Neutrophil (primary cell): Measurements from ENCODE around the gene CD99L2.

Experiments
- H3K27ac ChIP-seq: fragments of 200-600 bp; sonication (generic); 2 replicates; pipeline ENCODE4 v1.5.1; 2016; ENCODE audit warnings: mild to moderate bottlenecking, moderate library complexity
- H3K27me3 ChIP-seq: fragments of 200-600 bp; sonication (generic); 2 replicates; pipeline ENCODE4 v1.6.0; 2016; ENCODE audit warnings: mild to moderate bottlenecking
- H3K36me3 ChIP-seq: fragments of 200-600 bp; sonication (generic); 2 replicates; pipeline ENCODE4 v1.5.1; 2017
- H3K4me1 ChIP-seq, 2 experiments: fragments of 200-600 bp in 1 of 2; sonication (generic) in 1 of 2; 1 replicate in 1 of 2; 2 replicates in 1 of 2; pipeline versions ENCODE4 v1.5.1 to v1.6.1; 2013 to 2016; ENCODE audit warnings: low read depth in 1 of 2, low read length in 1 of 2, mild to moderate bottlenecking in 1 of 2, moderate library complexity in 1 of 2; ENCODE audit not compliant: control insufficient read depth in 1 of 2, insufficient read depth in 1 of 2
- H3K4me3 ChIP-seq, 2 experiments: fragments of 200-600 bp in 1 of 2; sonication (generic) in 1 of 2; 1 replicate in 1 of 2; 2 replicates in 1 of 2; pipeline ENCODE4 v1.5.1; 2013 to 2016; ENCODE audit warnings: low read depth in 1 of 2, low read length in 1 of 2, mild to moderate bottlenecking in 1 of 2, moderate library complexity in 1 of 2
- H3K9me3 ChIP-seq: fragments of 200-600 bp; sonication (generic); 2 replicates; pipeline ENCODE4 v1.5.1; 2016
- TF ChIP-seq, protein P1 (sequence below): fragments of 200-600 bp; sonication (generic); IDR thresholded peaks from 2 replicates; pipeline ENCODE4 v1.5.1; 2016; ENCODE audit warnings: antibody characterized with exemption

CD99L2 gene

DNA sequence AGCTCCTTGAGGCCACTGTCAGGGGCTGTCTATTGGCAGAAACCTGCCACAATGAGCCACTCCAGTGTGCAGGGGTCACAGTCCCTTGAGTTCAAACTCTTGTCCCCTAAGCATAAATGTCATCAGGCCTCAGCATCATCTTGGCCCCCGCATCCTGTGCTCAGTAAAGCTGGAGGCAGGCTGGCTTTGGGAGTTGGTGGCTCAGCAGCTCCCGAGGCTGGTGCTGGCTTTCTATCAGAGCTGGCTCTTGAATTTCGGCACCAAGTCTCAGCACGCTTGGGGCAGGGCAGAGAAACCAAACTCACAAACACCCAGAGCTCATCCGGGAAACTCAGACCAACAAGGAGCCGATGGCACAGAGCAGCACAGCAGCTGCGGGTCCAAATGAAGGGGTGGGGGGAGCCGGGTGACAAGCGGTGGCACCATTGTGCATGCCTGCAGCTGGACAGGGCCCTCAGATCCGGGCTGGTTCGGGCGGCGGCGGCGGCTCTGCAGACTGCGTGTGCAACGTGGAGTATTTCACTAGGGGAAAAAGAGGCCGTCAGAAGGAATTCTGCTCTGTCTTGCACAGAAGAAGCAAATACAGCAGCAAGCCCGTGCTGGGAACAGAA, 129.8 kb downstream of the CD99L2 start:
- Histone ChIP-seq H3K27ac (no peak overlapping the region), H3K4me1 (peaks cover 8 to 12% of the 10 kb centered on the region in 2 experiments), H3K9me3 (no peaks in the 10 kb centered on the region), H3K27me3 (no peaks in the 10 kb centered on the region), H3K4me3 (no peak overlapping the region), H3K36me3 (peaks cover 17% of the 10 kb centered on the region)
- TF ChIP-seq, protein P1, sequence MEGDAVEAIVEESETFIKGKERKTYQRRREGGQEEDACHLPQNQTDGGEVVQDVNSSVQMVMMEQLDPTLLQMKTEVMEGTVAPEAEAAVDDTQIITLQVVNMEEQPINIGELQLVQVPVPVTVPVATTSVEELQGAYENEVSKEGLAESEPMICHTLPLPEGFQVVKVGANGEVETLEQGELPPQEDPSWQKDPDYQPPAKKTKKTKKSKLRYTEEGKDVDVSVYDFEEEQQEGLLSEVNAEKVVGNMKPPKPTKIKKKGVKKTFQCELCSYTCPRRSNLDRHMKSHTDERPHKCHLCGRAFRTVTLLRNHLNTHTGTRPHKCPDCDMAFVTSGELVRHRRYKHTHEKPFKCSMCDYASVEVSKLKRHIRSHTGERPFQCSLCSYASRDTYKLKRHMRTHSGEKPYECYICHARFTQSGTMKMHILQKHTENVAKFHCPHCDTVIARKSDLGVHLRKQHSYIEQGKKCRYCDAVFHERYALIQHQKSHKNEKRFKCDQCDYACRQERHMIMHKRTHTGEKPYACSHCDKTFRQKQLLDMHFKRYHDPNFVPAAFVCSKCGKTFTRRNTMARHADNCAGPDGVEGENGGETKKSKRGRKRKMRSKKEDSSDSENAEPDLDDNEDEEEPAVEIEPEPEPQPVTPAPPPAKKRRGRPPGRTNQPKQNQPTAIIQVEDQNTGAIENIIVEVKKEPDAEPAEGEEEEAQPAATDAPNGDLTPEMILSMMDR, result no peak

DNA sequence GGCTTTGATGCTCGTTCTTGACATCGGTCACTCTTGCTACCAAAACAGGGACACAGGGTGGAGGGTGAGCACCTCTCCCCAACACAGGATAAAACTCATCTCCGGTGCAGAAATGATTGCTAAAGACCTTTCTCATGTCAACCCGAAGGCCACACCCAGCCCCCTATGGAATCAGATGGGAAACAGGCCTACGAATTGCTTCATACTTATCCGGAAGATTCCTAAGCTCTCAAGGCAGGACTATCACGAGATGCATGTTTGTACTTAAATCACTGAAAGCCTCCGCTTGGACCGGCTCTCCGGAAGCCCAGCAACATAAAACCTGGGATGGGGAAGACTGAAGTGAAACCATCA, 130.4 kb downstream of the CD99L2 start:
- Histone ChIP-seq H3K4me3 (no peak overlapping the region), H3K27ac (no peak overlapping the region), H3K4me1 (peaks cover 8 to 12% of the 10 kb centered on the region in 2 experiments), H3K27me3 (no peaks in the 10 kb centered on the region), H3K36me3 (peaks cover 22% of the 10 kb centered on the region), H3K9me3 (no peaks in the 10 kb centered on the region)
- TF ChIP-seq, protein P1, result no peak

DNA sequence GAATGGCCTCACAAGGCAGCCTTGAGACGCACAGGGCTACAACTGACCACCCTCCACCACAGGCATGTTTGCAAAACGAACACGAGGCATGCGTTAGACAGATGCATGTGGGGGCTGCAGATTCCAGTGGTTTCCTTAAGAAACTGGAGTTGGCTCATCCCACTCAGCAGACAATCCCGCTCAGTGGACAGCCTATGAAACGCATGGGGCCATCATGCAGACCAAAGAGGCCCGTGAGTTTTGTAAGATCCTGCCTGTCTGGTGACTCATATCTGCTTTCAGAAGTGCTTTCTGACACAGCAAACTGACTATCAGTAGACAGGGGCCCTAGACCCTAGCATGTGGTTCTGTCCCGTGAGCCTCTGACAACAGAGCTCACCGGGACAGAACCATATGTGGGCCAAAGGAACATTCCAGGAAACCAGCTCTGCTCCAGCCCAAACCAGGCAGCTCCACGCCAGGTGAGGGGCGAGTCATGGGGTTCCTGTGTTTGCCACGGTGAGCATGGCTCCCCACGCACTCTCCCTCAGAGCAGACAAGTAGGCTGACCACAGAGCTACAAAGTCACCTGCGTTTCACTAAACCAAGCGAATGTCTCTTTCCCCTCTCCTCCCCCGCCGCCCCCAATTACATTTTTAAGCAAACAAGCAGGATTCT, 130.9 kb downstream of the CD99L2 start:
- H3K9me3 ChIP-seq, result no peaks in the 10 kb centered on the region
- no peak overlapping the region for H3K4me3 ChIP-seq
- H3K27me3 ChIP-seq, result no peaks in the 10 kb centered on the region
- peaks cover 8 to 12% of the 10 kb centered on the region in 2 experiments for H3K4me1 ChIP-seq
- TF ChIP-seq, protein P1, result no peak
- H3K27ac ChIP-seq, result no peak overlapping the region
- peaks cover 26% of the 10 kb centered on the region for H3K36me3 ChIP-seq

DNA sequence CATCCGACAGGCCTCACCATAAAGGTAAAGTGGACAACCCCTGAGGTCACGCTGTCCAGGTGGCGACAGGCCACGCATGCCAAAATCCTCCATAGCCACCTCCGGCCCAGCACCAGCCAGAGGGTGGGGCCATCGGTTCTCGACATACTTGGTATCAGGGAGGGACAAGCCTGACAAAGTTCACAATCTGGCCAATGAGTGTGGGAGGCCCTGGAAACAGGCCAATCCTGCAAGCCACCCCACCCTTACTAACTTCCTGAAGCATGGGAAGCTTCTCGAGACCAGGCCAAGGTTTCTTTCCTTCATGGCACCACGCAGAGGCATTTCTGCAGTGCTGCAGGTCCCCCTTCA, 131.4 kb downstream of the CD99L2 start:
- Histone ChIP-seq H3K27ac (no peak overlapping the region), H3K4me1 (peaks cover 8 to 12% of the 10 kb centered on the region in 2 experiments), H3K4me3 (no peak overlapping the region), H3K36me3 (peaks cover 32% of the 10 kb centered on the region), H3K9me3 (no peaks in the 10 kb centered on the region), H3K27me3 (no peaks in the 10 kb centered on the region)
- TF ChIP-seq, protein P1, result no peak

DNA sequence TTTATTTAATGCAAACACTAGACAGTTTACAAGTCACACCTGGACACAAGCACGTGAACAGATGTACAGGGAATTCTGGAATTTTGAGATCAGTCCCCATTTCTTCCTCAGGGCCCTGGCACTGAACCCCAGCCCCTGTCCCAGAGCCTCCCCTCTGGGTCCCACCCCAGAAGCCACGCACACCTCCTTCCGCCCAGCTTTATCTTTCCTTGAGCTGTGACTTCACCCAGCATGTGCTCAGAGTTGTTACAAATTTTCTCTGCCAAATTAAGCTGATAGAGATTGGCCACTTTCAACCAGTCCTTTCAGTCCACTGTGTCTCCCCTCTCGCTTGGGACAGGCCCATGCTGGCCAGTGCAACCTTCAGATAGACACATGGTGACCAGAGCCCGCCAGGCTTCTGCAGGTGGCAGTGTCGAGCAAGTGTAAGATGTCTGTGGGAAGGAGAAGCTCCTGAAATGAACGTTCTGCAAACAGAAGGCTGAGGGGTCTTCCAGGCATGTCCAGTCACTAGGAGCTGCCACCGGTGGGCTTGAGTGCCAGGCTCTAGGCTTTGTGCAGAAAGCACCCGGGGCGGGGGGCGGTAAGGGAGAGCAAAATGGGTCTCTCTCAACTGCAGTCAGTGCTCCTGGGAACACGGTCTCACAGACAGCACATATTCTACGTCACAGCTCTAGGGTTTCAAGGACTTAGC, 132.0 kb downstream of the CD99L2 start:
- TF ChIP-seq, protein P1, result no peak
- Histone ChIP-seq H3K9me3 (no peaks in the 10 kb centered on the region), H3K4me1 (peaks cover 8 to 12% of the 10 kb centered on the region in 2 experiments), H3K36me3 (peaks cover 33% of the 10 kb centered on the region), H3K27ac (no peak overlapping the region), H3K27me3 (no peaks in the 10 kb centered on the region), H3K4me3 (no peak overlapping the region)
